HCT116 (cell line): ENCODE results near the gene COL3A1. TPM values are rescaled to one million over a fixed set of nuclear protein-coding genes. Genes with fewer than 3 reads are reported as not detected.

Experiments
- ATAC-seq: fragments of 200-7000 bp; cut with Tn5 transposase; 2 replicates; pipeline ENCODE4 v1.9.1; 2020; ENCODE audit warnings: mild to moderate bottlenecking, moderate library complexity
- BruUV-seq: library from RNA; stranded (reverse); fragments of 400-500 nt; replicated peaks from 2 replicates; lab custom pipeline; 2021; lab: Mats Ljungman, UMichigan
- CTCF ChIA-PET: fragments of 300-600 bp; sonication (Branson Sonifier 250); formaldehyde crosslinking; loops from one replicate; lab custom pipeline; 2021; ENCODE audit warnings: antibody characterized with exemption; lab: Charles Lee
- POLR2A ChIA-PET: fragments of 300-600, 350-600 bp; sonication (Branson Sonifier 250); formaldehyde crosslinking; loops from one replicate; lab custom pipeline; 2021; ENCODE audit warnings: antibody characterized with exemption; lab: Charles Lee
- RAD21 ChIA-PET, 2 experiments: fragments of 300-600 bp; sonication (Branson Sonifier 250); formaldehyde crosslinking; loops; one replicate each; lab custom pipeline; 2023; ENCODE audit warnings: low total read pairs in 2 of 2; ENCODE audit not compliant: uncharacterized antibody in 2 of 2, unreplicated experiment in 2 of 2, low non-redundant PET in 1 of 2; lab: Charles Lee
- DNase-seq: peaks from one replicate; pipeline ENCODE4 v3.0.0-alpha.2; 2010; ENCODE audit warnings: low read depth, low spot score
- H2AFZ ChIP-seq: fragments of 200-600 bp; shearing (Covaris generic), sonication (generic); 2 replicates; pipeline ENCODE4 v1.6.1; 2017; ENCODE audit warnings: low read depth, mixed run types, mixed read lengths, antibody characterized with exemption, low read length; ENCODE audit not compliant: poor library complexity, severe bottlenecking
- H3K27ac ChIP-seq: 2 replicates; pipeline ENCODE4 v1.5.1; 2012; ENCODE audit warnings: low read depth, low read length
- H3K27me3 ChIP-seq: fragments of 200-600 bp; sonication (generic); 2 replicates; pipeline ENCODE4 v1.6.1; 2016; ENCODE audit warnings: mixed run types, low read length, mixed read lengths; ENCODE audit not compliant: insufficient read depth
- H3K36me3 ChIP-seq, 2 experiments: fragments of 200-500 bp in 1 of 2; fragments of 200-600 bp in 1 of 2; sonication (Bioruptor generic) in 1 of 2; sonication (generic) in 1 of 2; 2 replicates each; pipeline versions ENCODE4 v1.5.1 to v1.6.1; 2014 to 2016; ENCODE audit warnings: low read length in 2 of 2, inconsistent platforms in 1 of 2, mixed read lengths in 1 of 2, mixed run types in 1 of 2; ENCODE audit not compliant: insufficient read depth in 2 of 2, control insufficient read depth in 1 of 2
- H3K4me1 ChIP-seq, 2 experiments: fragments of 200-600 bp in 1 of 2; sonication (generic) in 1 of 2; 2 replicates each; pipeline versions ENCODE4 v1.5.1 to v1.6.1; 2012 to 2017; ENCODE audit warnings: low read length in 2 of 2, inconsistent platforms in 1 of 2, mild to moderate bottlenecking in 1 of 2, mixed read lengths in 1 of 2, mixed run types in 1 of 2, moderate library complexity in 1 of 2; ENCODE audit not compliant: insufficient read depth in 2 of 2, control insufficient read depth in 1 of 2
- H3K4me2 ChIP-seq: fragments of 200-600 bp; sonication (generic); 2 replicates; pipeline ENCODE4 v1.6.1; 2017; ENCODE audit warnings: mixed run types, low read length, mixed read lengths
- H3K4me3 ChIP-seq, 2 experiments: fragments of 200-600 bp in 1 of 2; sonication (generic) in 1 of 2; replicated peaks in 1 of 2; 2 replicates each; pipeline ENCODE4 v1.5.1; 2011 to 2016; ENCODE audit warnings: low read length in 2 of 2, control low read depth in 1 of 2, low read depth in 1 of 2, mild to moderate bottlenecking in 1 of 2, mixed read lengths in 1 of 2, mixed run types in 1 of 2
- H3K79me2 ChIP-seq: fragments of 200-600 bp; sonication (generic); 2 replicates; pipeline ENCODE4 v1.6.1; 2017; ENCODE audit warnings: mild to moderate bottlenecking, mixed run types, low read length, moderate library complexity, mixed read lengths; ENCODE audit not compliant: insufficient read depth
- H3K9ac ChIP-seq: fragments of 200-600 bp; sonication (generic); 2 replicates; pipeline ENCODE4 v1.6.1; 2016; ENCODE audit warnings: low read length, mixed read lengths
- H3K9me2 ChIP-seq: fragments of 200-600 bp; sonication (generic), shearing (Covaris generic); 2 replicates; pipeline ENCODE4 v1.6.1; 2017; ENCODE audit warnings: mixed run types, mild to moderate bottlenecking, moderate library complexity; ENCODE audit not compliant: insufficient read depth
- H3K9me3 ChIP-seq, 2 experiments: fragments of 200-500 bp in 1 of 2; fragments of 200-600 bp in 1 of 2; sonication (Bioruptor generic) in 1 of 2; sonication (generic) in 1 of 2; 2 replicates each; pipeline ENCODE4 v1.6.1; 2014 to 2017; ENCODE audit warnings: low read length in 2 of 2, mixed read lengths in 2 of 2, inconsistent platforms in 1 of 2, low read depth in 1 of 2, mild to moderate bottlenecking in 1 of 2, mixed run types in 1 of 2, moderate library complexity in 1 of 2; ENCODE audit not compliant: control insufficient read depth in 1 of 2, insufficient read depth in 1 of 2
- H4K20me1 ChIP-seq: fragments of 200-600 bp; sonication (generic), shearing (Covaris generic); 2 replicates; pipeline ENCODE4 v1.6.1; 2017; ENCODE audit warnings: mixed run types, mild to moderate bottlenecking, moderate library complexity; ENCODE audit not compliant: insufficient read depth
- FOSL1 ChIP-seq: IDR thresholded peaks from 2 replicates; pipeline ENCODE4 v1.6.1; 2012; ENCODE audit warnings: low read depth
- REST ChIP-seq: IDR thresholded peaks from 2 replicates; pipeline ENCODE4 v1.6.1; 2012; ENCODE audit warnings: low read depth
- SP1 ChIP-seq: IDR thresholded peaks from 2 replicates; pipeline ENCODE4 v1.6.1; 2012; ENCODE audit warnings: low read depth
- SRF ChIP-seq: IDR thresholded peaks from 2 replicates; pipeline ENCODE4 v1.6.1; 2012; ENCODE audit warnings: low read depth
- YY1 ChIP-seq: IDR thresholded peaks from 2 replicates; pipeline ENCODE4 v1.6.1; 2011; ENCODE audit warnings: low read length, low read depth, moderate library complexity, mild to moderate bottlenecking; ENCODE audit not compliant: insufficient replicate concordance; ENCODE audit errors: extremely low read depth
- intact Hi-C: fragments of 100-400 bp; cut with micrococcal nuclease; formaldehyde crosslinking; loops from 2 replicates; pipeline ENCODE4 v1.10.0; 2022
- total RNA-seq: library from RNA; stranded (reverse); gene quantifications from one replicate; pipeline ENCODE4 v1.2.1, GENCODE V29; 2021; ENCODE audit not compliant: unreplicated experiment
- TF ChIP-seq, protein P1 (sequence below), 3 experiments: fragments of 200-600 bp in 1 of 3; sonication (generic) in 1 of 3; IDR thresholded peaks in 2 of 3; conservative IDR thresholded peaks in 1 of 3; 2 replicates each; pipeline ENCODE4 v1.5.1; 2012 to 2017; ENCODE audit warnings: low read depth in 2 of 3, low read length in 2 of 3, antibody characterized with exemption in 1 of 3, borderline replicate concordance in 1 of 3, control low read depth in 1 of 3, mild to moderate bottlenecking in 1 of 3, mixed read lengths in 1 of 3, mixed run types in 1 of 3, moderate library complexity in 1 of 3; ENCODE audit not compliant: insufficient read depth in 1 of 3
- TF ChIP-seq, protein P2 (sequence below): IDR thresholded peaks from 2 replicates; pipeline ENCODE4 v1.6.1; 2012
- TF ChIP-seq, protein P3 (sequence below): IDR thresholded peaks from 2 replicates; pipeline ENCODE4 v1.6.1; 2012

Gene COL3A1
- total RNA-seq, 1 experiment from 2014 or later, result 1.0 TPM

DNA sequence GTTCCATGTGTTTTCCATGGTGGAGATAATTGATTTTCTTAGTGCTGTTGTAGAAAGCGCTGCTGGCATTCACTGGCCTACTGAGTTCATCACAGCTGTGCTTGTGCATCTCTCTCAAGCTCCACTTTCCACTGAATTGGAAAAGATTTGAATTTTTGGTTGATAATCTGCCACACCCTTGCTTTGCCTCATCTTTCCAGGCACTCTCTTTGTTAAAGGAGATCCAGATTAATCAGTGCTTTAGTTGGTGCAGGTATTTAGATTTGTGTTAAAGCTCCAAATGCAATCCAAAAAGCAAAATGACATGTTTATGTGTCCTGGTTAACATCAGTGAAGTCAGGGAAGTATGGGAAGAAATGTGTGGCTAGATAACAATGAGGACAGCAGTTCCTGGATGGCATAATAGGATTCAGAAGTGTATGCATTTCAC is 2.7 kb upstream of the COL3A1 start (continued):
- TF ChIP-seq, protein P1, sequence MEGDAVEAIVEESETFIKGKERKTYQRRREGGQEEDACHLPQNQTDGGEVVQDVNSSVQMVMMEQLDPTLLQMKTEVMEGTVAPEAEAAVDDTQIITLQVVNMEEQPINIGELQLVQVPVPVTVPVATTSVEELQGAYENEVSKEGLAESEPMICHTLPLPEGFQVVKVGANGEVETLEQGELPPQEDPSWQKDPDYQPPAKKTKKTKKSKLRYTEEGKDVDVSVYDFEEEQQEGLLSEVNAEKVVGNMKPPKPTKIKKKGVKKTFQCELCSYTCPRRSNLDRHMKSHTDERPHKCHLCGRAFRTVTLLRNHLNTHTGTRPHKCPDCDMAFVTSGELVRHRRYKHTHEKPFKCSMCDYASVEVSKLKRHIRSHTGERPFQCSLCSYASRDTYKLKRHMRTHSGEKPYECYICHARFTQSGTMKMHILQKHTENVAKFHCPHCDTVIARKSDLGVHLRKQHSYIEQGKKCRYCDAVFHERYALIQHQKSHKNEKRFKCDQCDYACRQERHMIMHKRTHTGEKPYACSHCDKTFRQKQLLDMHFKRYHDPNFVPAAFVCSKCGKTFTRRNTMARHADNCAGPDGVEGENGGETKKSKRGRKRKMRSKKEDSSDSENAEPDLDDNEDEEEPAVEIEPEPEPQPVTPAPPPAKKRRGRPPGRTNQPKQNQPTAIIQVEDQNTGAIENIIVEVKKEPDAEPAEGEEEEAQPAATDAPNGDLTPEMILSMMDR (IDR thresholded peaks at IDR 0.05 in 2 of 3, conservative IDR thresholded peaks at IDR 0.05 in 1 of 3; ENCODE audit: borderline replicate concordance in 1 of 3, insufficient read depth in 1 of 3, low read depth in 2 of 3, low read length in 2 of 3), result no peak
- TF ChIP-seq, protein P2, sequence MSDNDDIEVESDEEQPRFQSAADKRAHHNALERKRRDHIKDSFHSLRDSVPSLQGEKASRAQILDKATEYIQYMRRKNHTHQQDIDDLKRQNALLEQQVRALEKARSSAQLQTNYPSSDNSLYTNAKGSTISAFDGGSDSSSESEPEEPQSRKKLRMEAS, result no peak
- TF ChIP-seq SRF (no peak), FOSL1 (no peak), SP1 (no peak)

GRCh38 chr2:188973641-188974040 is 532 bp upstream of the COL3A1 start:
- no peaks in the 10 kb centered on the region for H4K20me1 ChIP-seq
- intact Hi-C loops, result loop anchor here (10.0 kb wide), 1 partner anchor 1129 kb away; no protein-coding TSS in a partner anchor
- H2AFZ ChIP-seq, result no peak overlapping the region
- TF ChIP-seq SRF, result no peak
- no peak for TF ChIP-seq REST
- TF ChIP-seq, protein P3, sequence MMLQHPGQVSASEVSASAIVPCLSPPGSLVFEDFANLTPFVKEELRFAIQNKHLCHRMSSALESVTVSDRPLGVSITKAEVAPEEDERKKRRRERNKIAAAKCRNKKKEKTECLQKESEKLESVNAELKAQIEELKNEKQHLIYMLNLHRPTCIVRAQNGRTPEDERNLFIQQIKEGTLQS, result no peak
- no peak for TF ChIP-seq YY1
- H3K9me3 ChIP-seq, result no peaks in the 10 kb centered on the region
- no TSS peak for BruUV-seq
- no peaks in the 10 kb centered on the region for H3K9me2 ChIP-seq
- H3K27me3 ChIP-seq, result no peaks in the 10 kb centered on the region
- ChIA-PET POLR2A (no interaction called here), RAD21 (no interaction called here), CTCF (no interaction called here)
- H3K4me3 ChIP-seq, result no peak overlapping the region
- DNase-seq (no peak), ATAC-seq (no peak)
- peaks cover 0 to 11% of the 10 kb centered on the region in 2 experiments; a peak in 2 of 4 replicates for H3K4me1 ChIP-seq
- no peaks in the 10 kb centered on the region for H3K36me3 ChIP-seq
- no peaks in the 10 kb centered on the region for H3K79me2 ChIP-seq
- no peak overlapping the region for H3K4me2 ChIP-seq
- no peak overlapping the region for H3K9ac ChIP-seq
- H3K27ac ChIP-seq, result no peak overlapping the region
